DND-41 (cell line): Measurements from ENCODE around the gene MICAL2.

Experiments
- ATAC-seq: fragments of 200-7000 bp; cut with Tn5 transposase; 3 replicates; pipeline ENCODE4 v1.9.1; 2021; ENCODE audit warnings: low read depth; ENCODE audit not compliant: insufficient read depth
- DNase-seq: peaks from one replicate; pipeline ENCODE4 v3.0.0-alpha.2; 2020
- H2AFZ ChIP-seq: 2 replicates; pipeline ENCODE4 v1.6.0; 2012; ENCODE audit warnings: low read depth, low read length
- H3K27ac ChIP-seq: 2 replicates; pipeline ENCODE4 v1.5.1; 2012; ENCODE audit warnings: low read length, inconsistent platforms
- H3K27me3 ChIP-seq: fragments of 200-600 bp; sonication (generic); 2 replicates; pipeline ENCODE4 v1.6.0; 2012; ENCODE audit warnings: low read length, mild to moderate bottlenecking, inconsistent platforms; ENCODE audit not compliant: insufficient read depth, poor library complexity
- H3K36me3 ChIP-seq: 2 replicates; pipeline ENCODE4 v1.5.1; 2012; ENCODE audit warnings: low read length, inconsistent platforms; ENCODE audit not compliant: insufficient read depth
- H3K4me1 ChIP-seq: 2 replicates; pipeline ENCODE4 v1.5.1; 2012; ENCODE audit warnings: mild to moderate bottlenecking, low read length; ENCODE audit not compliant: insufficient read depth
- H3K4me2 ChIP-seq: 2 replicates; pipeline ENCODE4 v1.6.0; 2012; ENCODE audit warnings: mild to moderate bottlenecking, moderate library complexity, low read length, inconsistent platforms; ENCODE audit not compliant: insufficient read depth
- H3K4me3 ChIP-seq, 2 experiments: fragments of 200-600 bp in 1 of 2; shearing (Covaris generic) in 1 of 2; 2 replicates each; pipeline ENCODE4 v1.5.1; 2012 to 2016; ENCODE audit warnings: inconsistent platforms in 2 of 2, low read length in 2 of 2, mild to moderate bottlenecking in 2 of 2, low read depth in 1 of 2, moderate library complexity in 1 of 2
- H3K79me2 ChIP-seq: 2 replicates; pipeline ENCODE4 v1.6.0; 2012; ENCODE audit warnings: low read length, inconsistent platforms; ENCODE audit not compliant: insufficient read depth
- H3K9ac ChIP-seq: 2 replicates; pipeline ENCODE4 v1.6.0; 2012; ENCODE audit warnings: low read depth, mild to moderate bottlenecking, inconsistent platforms, low read length, moderate library complexity
- H3K9me3 ChIP-seq: 2 replicates; pipeline ENCODE4 v1.5.1; 2012; ENCODE audit warnings: low read length, moderate library complexity, mild to moderate bottlenecking, inconsistent platforms; ENCODE audit not compliant: insufficient read depth, severe bottlenecking
- H4K20me1 ChIP-seq: 2 replicates; pipeline ENCODE4 v1.6.0; 2012; ENCODE audit warnings: low read length; ENCODE audit not compliant: insufficient read depth
- EZH2 ChIP-seq: IDR thresholded peaks from 3 replicates; pipeline ENCODE4 v1.6.1; 2012; ENCODE audit warnings: borderline replicate concordance, low read depth, mild to moderate bottlenecking, moderate library complexity, low read length, inconsistent platforms; ENCODE audit not compliant: severe bottlenecking
- TF ChIP-seq, protein P1 (sequence below): IDR thresholded peaks from 2 replicates; pipeline ENCODE4 v1.5.1; 2012; ENCODE audit warnings: borderline replicate concordance, low read length, moderate library complexity, mild to moderate bottlenecking; ENCODE audit not compliant: poor library complexity, severe bottlenecking; ENCODE audit errors: extremely low read depth

Gene MICAL2

DNA sequence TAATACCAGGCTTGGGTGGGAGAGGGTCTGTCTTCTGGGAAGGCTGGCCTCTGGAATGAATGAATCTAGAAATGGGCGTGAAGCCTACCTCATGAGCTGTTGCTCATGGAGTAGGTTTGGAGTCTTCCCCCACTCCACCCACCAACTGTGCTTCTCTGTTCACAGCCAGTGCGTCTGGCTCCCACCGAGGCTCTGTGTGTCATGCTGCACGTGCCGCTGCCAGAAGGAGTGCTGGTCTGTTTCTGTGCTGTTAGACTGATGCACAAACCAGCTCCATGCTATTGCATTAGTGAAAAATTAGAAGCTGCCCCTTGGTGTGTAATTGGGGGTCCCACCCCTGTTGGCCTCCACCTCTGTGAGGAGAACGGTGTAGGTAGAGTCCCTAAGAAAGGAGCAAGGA, 134.7 kb downstream of the MICAL2 start:
- no peaks in the 10 kb centered on the region for H3K27me3 ChIP-seq
- no peak for DNase-seq
- no peaks in the 10 kb centered on the region for H3K79me2 ChIP-seq
- no peak overlapping the region for H3K27ac ChIP-seq
- no peak overlapping the region for H3K4me2 ChIP-seq
- H3K9ac ChIP-seq, result no peak overlapping the region
- no peak overlapping the region for H2AFZ ChIP-seq
- no peak for TF ChIP-seq EZH2
- TF ChIP-seq, protein P1, sequence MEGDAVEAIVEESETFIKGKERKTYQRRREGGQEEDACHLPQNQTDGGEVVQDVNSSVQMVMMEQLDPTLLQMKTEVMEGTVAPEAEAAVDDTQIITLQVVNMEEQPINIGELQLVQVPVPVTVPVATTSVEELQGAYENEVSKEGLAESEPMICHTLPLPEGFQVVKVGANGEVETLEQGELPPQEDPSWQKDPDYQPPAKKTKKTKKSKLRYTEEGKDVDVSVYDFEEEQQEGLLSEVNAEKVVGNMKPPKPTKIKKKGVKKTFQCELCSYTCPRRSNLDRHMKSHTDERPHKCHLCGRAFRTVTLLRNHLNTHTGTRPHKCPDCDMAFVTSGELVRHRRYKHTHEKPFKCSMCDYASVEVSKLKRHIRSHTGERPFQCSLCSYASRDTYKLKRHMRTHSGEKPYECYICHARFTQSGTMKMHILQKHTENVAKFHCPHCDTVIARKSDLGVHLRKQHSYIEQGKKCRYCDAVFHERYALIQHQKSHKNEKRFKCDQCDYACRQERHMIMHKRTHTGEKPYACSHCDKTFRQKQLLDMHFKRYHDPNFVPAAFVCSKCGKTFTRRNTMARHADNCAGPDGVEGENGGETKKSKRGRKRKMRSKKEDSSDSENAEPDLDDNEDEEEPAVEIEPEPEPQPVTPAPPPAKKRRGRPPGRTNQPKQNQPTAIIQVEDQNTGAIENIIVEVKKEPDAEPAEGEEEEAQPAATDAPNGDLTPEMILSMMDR, result no peak
- no peaks in the 10 kb centered on the region for H4K20me1 ChIP-seq
- no peak for ATAC-seq
- H3K36me3 ChIP-seq, result no peaks in the 10 kb centered on the region
- no peaks in the 10 kb centered on the region for H3K9me3 ChIP-seq
- peaks cover 41% of the 10 kb centered on the region for H3K4me1 ChIP-seq
- H3K4me3 ChIP-seq, result no peak overlapping the region

DNA sequence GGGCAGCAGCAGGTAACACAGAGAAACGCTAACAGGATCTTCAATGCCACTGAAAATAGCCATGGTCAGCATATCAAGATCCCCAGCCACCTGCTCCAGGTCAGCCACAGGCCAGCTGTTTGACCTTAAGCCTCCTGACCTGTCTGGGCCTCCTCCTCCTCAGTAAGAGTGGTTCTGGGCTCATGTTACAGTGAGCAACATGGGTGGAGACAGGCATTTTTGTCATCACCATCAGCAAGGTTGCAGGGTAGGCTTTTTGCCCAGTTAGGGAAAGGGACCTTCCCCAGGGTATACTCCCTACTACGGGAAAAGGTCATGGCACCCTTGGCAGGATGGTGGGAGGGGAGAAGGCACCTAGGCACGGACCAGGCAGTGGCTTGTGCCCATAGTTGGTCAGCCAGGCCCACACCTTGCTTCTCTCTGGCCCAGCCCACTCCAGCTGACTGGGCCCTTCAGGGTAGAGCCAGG, 135.2 kb downstream of the MICAL2 start:
- Histone ChIP-seq H4K20me1 (no peaks in the 10 kb centered on the region), H3K27ac (no peak overlapping the region), H3K79me2 (no peaks in the 10 kb centered on the region), H3K27me3 (no peaks in the 10 kb centered on the region), H2AFZ (no peak overlapping the region), H3K36me3 (no peaks in the 10 kb centered on the region), H3K4me2 (no peak overlapping the region), H3K4me3 (no peak overlapping the region), H3K4me1 (peaks cover 36% of the 10 kb centered on the region), H3K9ac (no peak overlapping the region), H3K9me3 (no peaks in the 10 kb centered on the region)
- no peak for DNase-seq
- TF ChIP-seq, protein P1, result no peak
- TF ChIP-seq EZH2, result no peak
- no peak for ATAC-seq

DNA sequence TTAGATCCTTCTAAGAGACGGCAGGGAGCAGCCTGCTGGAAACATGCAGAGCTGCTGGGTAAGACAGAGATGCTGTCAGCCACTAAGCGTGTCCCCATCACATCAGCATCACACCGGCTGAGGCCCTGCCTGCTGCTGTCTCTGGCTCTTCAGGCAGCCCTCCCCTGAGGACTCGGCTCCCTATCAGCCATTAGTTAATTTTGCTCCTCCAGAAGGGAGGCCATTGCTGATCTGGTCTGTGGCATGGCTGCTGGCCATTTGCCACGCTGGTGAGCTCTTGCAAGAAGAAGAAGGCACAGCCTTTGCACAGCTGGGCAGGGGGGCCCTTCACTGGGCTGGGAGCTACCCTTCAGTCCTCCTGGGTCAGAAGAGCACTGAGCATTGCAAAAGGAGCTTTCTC, 135.8 kb downstream of the MICAL2 start:
- Histone ChIP-seq H3K9ac (no peak overlapping the region), H3K4me3 (no peak overlapping the region), H3K79me2 (no peaks in the 10 kb centered on the region), H3K9me3 (no peaks in the 10 kb centered on the region), H3K27me3 (no peaks in the 10 kb centered on the region), H2AFZ (no peak overlapping the region), H3K36me3 (no peaks in the 10 kb centered on the region), H3K4me2 (no peak overlapping the region), H3K27ac (no peak overlapping the region), H3K4me1 (peaks cover 30% of the 10 kb centered on the region), H4K20me1 (no peaks in the 10 kb centered on the region)
- ATAC-seq (no peak), DNase-seq (no peak)
- TF ChIP-seq EZH2, result no peak
- TF ChIP-seq, protein P1, result no peak

DNA sequence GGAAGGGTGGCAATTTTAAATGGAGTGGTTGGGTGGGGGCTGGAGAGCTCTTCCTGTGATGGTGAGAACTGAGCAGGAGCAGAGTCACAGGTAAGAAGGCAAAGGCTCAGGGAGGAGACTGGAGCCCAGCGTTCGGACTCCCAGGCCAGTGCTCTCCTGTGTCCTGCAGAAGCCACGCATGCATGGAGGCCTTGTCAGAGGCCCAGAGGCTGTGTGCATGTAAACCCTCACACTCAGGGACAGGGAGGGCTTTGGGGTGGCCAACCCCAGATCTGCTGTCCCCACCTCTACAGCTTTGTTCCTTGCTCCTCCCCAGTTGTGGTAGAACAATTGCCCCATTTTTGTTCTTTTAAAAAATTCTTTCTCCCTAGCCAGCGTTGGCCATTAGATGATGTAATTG, 136.6 kb downstream of the MICAL2 start:
- no peak overlapping the region for H3K27ac ChIP-seq
- H4K20me1 ChIP-seq, result no peaks in the 10 kb centered on the region
- no peaks in the 10 kb centered on the region for H3K27me3 ChIP-seq
- no peak overlapping the region for H3K4me2 ChIP-seq
- H3K36me3 ChIP-seq, result no peaks in the 10 kb centered on the region
- H2AFZ ChIP-seq, result no peak overlapping the region
- no peak for ATAC-seq
- peaks cover 22% of the 10 kb centered on the region for H3K4me1 ChIP-seq
- no peaks in the 10 kb centered on the region for H3K9me3 ChIP-seq
- no peak overlapping the region for H3K4me3 ChIP-seq
- no peaks in the 10 kb centered on the region for H3K79me2 ChIP-seq
- no peak for TF ChIP-seq EZH2
- TF ChIP-seq, protein P1, result no peak
- H3K9ac ChIP-seq, result no peak overlapping the region
- DNase-seq, result no peak
